Fibroblast of skin of left biceps (primary cell): ENCODE results near the gene KCNG2.
"Not testable (repeated sequence)": the region's sequence is repeated elsewhere in the genome, so short reads cannot be mapped to it uniquely, and the experiment has no call there.

ENCODE experiments used
- DNase-seq, 2 experiments: peaks; one replicate each; pipeline ENCODE4 v3.0.0-alpha.2; 2013; ENCODE audit warnings: low read depth in 2 of 2

Gene KCNG2

GRCh38 chr18:79797518-79798345 is at the start of gene KCNG2:
Gene KCNG2 (plus strand): TSS chr18:79797938. CDS start chr18:79863668, 65,730 bp downstream.
- no peak for DNase-seq

- no peak for DNase-seq
Measured at GRCh38 chr18:79748321-79749180, 49.2 kb upstream of the KCNG2 start.

GRCh38 chr18:79749251-79750191 is 48.2 kb upstream of the KCNG2 start:
- DNase-seq, result no peak

GRCh38 chr18:79750980-79751571 is 46.7 kb upstream of the KCNG2 start:
- DNase-seq, result no peak

GRCh38 chr18:79751918-79752578 is 45.7 kb upstream of the KCNG2 start:
- DNase-seq, result not testable (repeated sequence)

- DNase-seq, result not testable (repeated sequence)
Measured at GRCh38 chr18:79752946-79753345, 44.8 kb upstream of the KCNG2 start.

- DNase-seq, result no peak
Measured at GRCh38 chr18:79753391-79753851, 44.3 kb upstream of the KCNG2 start.

GRCh38 chr18:79754022-79754761 is 43.5 kb upstream of the KCNG2 start:
- no peak for DNase-seq

GRCh38 chr18:79754831-79755351 is 42.8 kb upstream of the KCNG2 start:
- no peak for DNase-seq

- no peak for DNase-seq
Measured at GRCh38 chr18:79755496-79756142, 42.1 kb upstream of the KCNG2 start.

- no peak for DNase-seq
Measured at GRCh38 chr18:79756143-79756500, 41.6 kb upstream of the KCNG2 start.

GRCh38 chr18:79756826-79757225 is 40.9 kb upstream of the KCNG2 start:
- no peak for DNase-seq

- DNase-seq, result no peak
Measured at GRCh38 chr18:79760348-79760747, 37.4 kb upstream of the KCNG2 start.

GRCh38 chr18:79760881-79761280 is 36.9 kb upstream of the KCNG2 start:
- DNase-seq, result no peak

- DNase-seq, result no peak
Measured at GRCh38 chr18:79763407-79763806, 34.3 kb upstream of the KCNG2 start.

GRCh38 chr18:79764131-79764530 is 33.6 kb upstream of the KCNG2 start:
- DNase-seq, result no peak

- no peak for DNase-seq
Measured at GRCh38 chr18:79765491-79766245, 32.1 kb upstream of the KCNG2 start.

- no peak for DNase-seq
Measured at GRCh38 chr18:79766308-79766707, 31.4 kb upstream of the KCNG2 start.
